HCEC 1CT (cell line): ENCODE results near the gene PEAK1.
"Not testable (repeated sequence)": the region's sequence is repeated elsewhere in the genome, so short reads cannot be mapped to it uniquely, and the experiment has no call there.

Source experiments
- DNase-seq: peaks from one replicate; pipeline ENCODE4 v3.0.0-alpha.2; 2017

Gene PEAK1

GRCh38 chr15:77305953-77306352, 114.0 kb downstream of the PEAK1 start:
- no peak for DNase-seq

- DNase-seq, result no peak
Observed at GRCh38 chr15:77296773-77297337, 123.0 kb downstream of the PEAK1 start.

GRCh38 chr15:77295446-77295845, 124.5 kb downstream of the PEAK1 start:
- no peak for DNase-seq

- no peak for DNase-seq
Observed at GRCh38 chr15:77292969-77293558, 126.8 kb downstream of the PEAK1 start.

GRCh38 chr15:77291107-77291506, 128.8 kb downstream of the PEAK1 start:
- DNase-seq, result no peak

- no peak for DNase-seq
Observed at GRCh38 chr15:77287385-77287784, 132.5 kb downstream of the PEAK1 start.

- no peak for DNase-seq
Observed at GRCh38 chr15:77285057-77285997, 134.6 kb downstream of the PEAK1 start.

- peak; percentile 70 for DNase-seq
Observed at GRCh38 chr15:77282333-77282732, 137.6 kb downstream of the PEAK1 start.

- no peak for DNase-seq
Observed at GRCh38 chr15:77276943-77277342, 143.0 kb downstream of the PEAK1 start.

GRCh38 chr15:77276096-77276495, 143.8 kb downstream of the PEAK1 start:
- no peak for DNase-seq

- not testable (repeated sequence) for DNase-seq
Observed at GRCh38 chr15:77273136-77273535, 146.8 kb downstream of the PEAK1 start.

- no peak for DNase-seq
Observed at GRCh38 chr15:77266708-77267386, 153.1 kb downstream of the PEAK1 start.

GRCh38 chr15:77255385-77255784, 164.5 kb downstream of the PEAK1 start:
- DNase-seq, result no peak

GRCh38 chr15:77251662-77252061, 168.2 kb downstream of the PEAK1 start:
- peak; percentile 52 for DNase-seq

- no peak for DNase-seq
Observed at GRCh38 chr15:77247116-77247515, 172.8 kb downstream of the PEAK1 start.

- no peak for DNase-seq
Observed at GRCh38 chr15:77243716-77244401, 176.0 kb downstream of the PEAK1 start.

- no peak for DNase-seq
Observed at GRCh38 chr15:77243135-77243534, 176.8 kb downstream of the PEAK1 start.

- no peak for DNase-seq
Observed at GRCh38 chr15:77239882-77240608, 179.9 kb downstream of the PEAK1 start.

- no peak for DNase-seq
Observed at GRCh38 chr15:77235566-77235965, 184.3 kb downstream of the PEAK1 start.

GRCh38 chr15:77228828-77229227, 191.1 kb downstream of the PEAK1 start:
- no peak for DNase-seq

- DNase-seq, result no peak
Observed at GRCh38 chr15:77226652-77227051, 193.3 kb downstream of the PEAK1 start.

GRCh38 chr15:77225646-77226045, 194.3 kb downstream of the PEAK1 start:
- no peak for DNase-seq
